Measurements from ENCODE around the gene PLXNA4. TPM values are rescaled to one million over a fixed set of nuclear protein-coding genes. Genes with fewer than 3 reads are reported as not detected.
A peak's percentile ranks its signal among the peaks of the same experiment; 100 is the strongest.
"Not testable (repeated sequence)": the region's sequence is repeated elsewhere in the genome, so short reads cannot be mapped to it uniquely, and the experiment has no call there.

Gene PLXNA4
- total and polyA plus RNA-seq, 2 experiments from 2014 or later, result 1.9 to 4.8 TPM

- H3K27me3 ChIP-seq, result no peaks in the 10 kb centered on the region
- TF ChIP-seq EZH2 (IDR thresholded peaks at IDR 0.05; ENCODE audit: borderline replicate concordance), result no peak
- TF ChIP-seq, protein P1, sequence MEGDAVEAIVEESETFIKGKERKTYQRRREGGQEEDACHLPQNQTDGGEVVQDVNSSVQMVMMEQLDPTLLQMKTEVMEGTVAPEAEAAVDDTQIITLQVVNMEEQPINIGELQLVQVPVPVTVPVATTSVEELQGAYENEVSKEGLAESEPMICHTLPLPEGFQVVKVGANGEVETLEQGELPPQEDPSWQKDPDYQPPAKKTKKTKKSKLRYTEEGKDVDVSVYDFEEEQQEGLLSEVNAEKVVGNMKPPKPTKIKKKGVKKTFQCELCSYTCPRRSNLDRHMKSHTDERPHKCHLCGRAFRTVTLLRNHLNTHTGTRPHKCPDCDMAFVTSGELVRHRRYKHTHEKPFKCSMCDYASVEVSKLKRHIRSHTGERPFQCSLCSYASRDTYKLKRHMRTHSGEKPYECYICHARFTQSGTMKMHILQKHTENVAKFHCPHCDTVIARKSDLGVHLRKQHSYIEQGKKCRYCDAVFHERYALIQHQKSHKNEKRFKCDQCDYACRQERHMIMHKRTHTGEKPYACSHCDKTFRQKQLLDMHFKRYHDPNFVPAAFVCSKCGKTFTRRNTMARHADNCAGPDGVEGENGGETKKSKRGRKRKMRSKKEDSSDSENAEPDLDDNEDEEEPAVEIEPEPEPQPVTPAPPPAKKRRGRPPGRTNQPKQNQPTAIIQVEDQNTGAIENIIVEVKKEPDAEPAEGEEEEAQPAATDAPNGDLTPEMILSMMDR (IDR thresholded peaks at IDR 0.05; ENCODE audit: poor library complexity), result no peak
- TF ChIP-seq EZH2phosphoT487 (IDR thresholded peaks at IDR 0.05; ENCODE audit: low read depth, severe bottlenecking, unreplicated experiment), result no peak
- no peaks in the 10 kb centered on the region for H3K36me3 ChIP-seq (replicated peaks; ENCODE audit: insufficient read depth, low read depth)
- H3K27ac ChIP-seq, result no peak overlapping the region
- no peaks in the 10 kb centered on the region for H3K79me2 ChIP-seq
- no peaks in the 10 kb centered on the region for H3K4me1 ChIP-seq (ENCODE audit: insufficient read depth)
- no peaks in the 10 kb centered on the region for H3K9me2 ChIP-seq (replicated peaks; ENCODE audit: insufficient read depth)
- H4K20me1 ChIP-seq (ENCODE audit: insufficient read depth, poor library complexity, severe bottlenecking), result no peaks in the 10 kb centered on the region
- DNase-seq (ENCODE audit: low spot score), result peak; percentile 31
- peak overlapping the region; percentile 29 for H3K4me2 ChIP-seq
- H3K4me3 ChIP-seq, result no peak overlapping the region
- 65% methylated on average over 9 of the region's 9 CpGs for WGBS (ENCODE audit: low lambda C conversion rate, missing lambda C conversion rate)
- no peak overlapping the region for H2AFZ ChIP-seq
- H3K9me3 ChIP-seq (ENCODE audit: low read depth), result no peaks in the 10 kb centered on the region
Observed at GRCh38 chr7:132393789-132394261, 182.4 kb downstream of the PLXNA4 start.

- Histone ChIP-seq H3K36me3 (replicated peaks; ENCODE audit: insufficient read depth, low read depth) (no peaks in the 10 kb centered on the region), H3K4me2 (no peak overlapping the region), H2AFZ (no peak overlapping the region), H3K79me2 (no peaks in the 10 kb centered on the region), H3K9me2 (replicated peaks; ENCODE audit: insufficient read depth) (no peaks in the 10 kb centered on the region), H4K20me1 (ENCODE audit: insufficient read depth, poor library complexity, severe bottlenecking) (no peaks in the 10 kb centered on the region), H3K27me3 (no peaks in the 10 kb centered on the region), H3K4me3 (no peak overlapping the region), H3K27ac (no peak overlapping the region), H3K4me1 (ENCODE audit: insufficient read depth) (no peaks in the 10 kb centered on the region), H3K9me3 (ENCODE audit: low read depth) (no peaks in the 10 kb centered on the region)
- WGBS (ENCODE audit: low lambda C conversion rate, missing lambda C conversion rate), result 94% methylated on average over 8 of the region's 8 CpGs
- no peak for DNase-seq (ENCODE audit: low spot score)
- TF ChIP-seq EZH2phosphoT487 (IDR thresholded peaks at IDR 0.05; ENCODE audit: low read depth, severe bottlenecking, unreplicated experiment) (no peak), EZH2 (IDR thresholded peaks at IDR 0.05; ENCODE audit: borderline replicate concordance) (no peak)
- TF ChIP-seq, protein P1 (IDR thresholded peaks at IDR 0.05; ENCODE audit: poor library complexity), result no peak
Observed at GRCh38 chr7:132392713-132393112, 183.6 kb downstream of the PLXNA4 start.

DNA sequence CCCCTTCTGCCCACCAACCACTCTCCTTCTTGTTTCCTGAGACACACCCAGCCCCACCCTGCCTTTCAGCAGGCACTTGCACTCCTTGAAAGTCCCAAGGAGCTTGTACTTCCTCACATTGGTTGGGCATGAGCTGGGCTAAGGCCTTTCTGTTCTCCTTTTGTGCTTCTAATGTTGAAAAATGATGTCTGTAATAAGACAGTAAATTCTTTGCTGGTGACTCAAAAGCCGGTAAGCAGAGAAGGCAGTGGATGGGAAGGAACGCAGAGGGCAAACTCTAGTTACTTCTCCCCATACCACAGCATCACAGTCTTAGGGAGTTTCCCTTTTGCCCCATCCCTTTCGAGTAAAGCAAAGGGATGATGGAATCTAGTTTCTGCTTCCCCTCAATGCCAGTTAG is 185.6 kb downstream of the PLXNA4 start:
- no peak overlapping the region for H3K4me2 ChIP-seq
- H3K4me3 ChIP-seq, result no peak overlapping the region
- H3K36me3 ChIP-seq (replicated peaks; ENCODE audit: insufficient read depth, low read depth), result no peaks in the 10 kb centered on the region
- WGBS (ENCODE audit: low lambda C conversion rate, missing lambda C conversion rate), result 62% methylated on average over 3 of the region's 3 CpGs
- no peaks in the 10 kb centered on the region for H3K9me2 ChIP-seq (replicated peaks; ENCODE audit: insufficient read depth)
- TF ChIP-seq, protein P1 (IDR thresholded peaks at IDR 0.05; ENCODE audit: poor library complexity), result no peak
- TF ChIP-seq EZH2 (IDR thresholded peaks at IDR 0.05; ENCODE audit: borderline replicate concordance) (no peak), EZH2phosphoT487 (IDR thresholded peaks at IDR 0.05; ENCODE audit: low read depth, severe bottlenecking, unreplicated experiment) (no peak)
- no peak overlapping the region for H3K27ac ChIP-seq
- H3K9me3 ChIP-seq (ENCODE audit: low read depth), result no peaks in the 10 kb centered on the region
- peak; percentile 54 for DNase-seq (ENCODE audit: low spot score)
- no peak overlapping the region for H2AFZ ChIP-seq
- no peaks in the 10 kb centered on the region for H3K4me1 ChIP-seq (ENCODE audit: insufficient read depth)
- H4K20me1 ChIP-seq (ENCODE audit: insufficient read depth, poor library complexity, severe bottlenecking), result no peaks in the 10 kb centered on the region
- H3K79me2 ChIP-seq, result no peaks in the 10 kb centered on the region
- H3K27me3 ChIP-seq, result no peaks in the 10 kb centered on the region

DNA sequence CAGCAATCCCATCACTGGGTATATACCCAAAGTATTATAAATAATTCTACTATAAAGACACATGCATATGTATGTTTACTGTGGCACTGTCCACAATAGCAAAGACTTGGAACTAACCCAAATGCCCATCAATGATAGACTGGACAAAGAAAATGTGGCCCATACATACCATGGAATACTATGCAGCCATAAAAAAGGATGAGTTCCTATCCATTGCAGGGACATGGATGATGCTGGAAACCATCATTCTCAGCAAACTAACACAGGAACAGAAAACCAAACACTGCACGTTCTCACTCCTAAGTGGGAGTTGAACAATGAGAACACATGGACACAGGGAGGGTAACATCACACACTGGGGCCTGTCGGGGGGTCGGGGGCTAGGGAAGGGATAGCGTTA is 186.2 kb downstream of the PLXNA4 start:
- WGBS (ENCODE audit: low lambda C conversion rate, missing lambda C conversion rate), result 80% methylated on average over 4 of the region's 4 CpGs
- not testable (repeated sequence) for H4K20me1 ChIP-seq (ENCODE audit: insufficient read depth, poor library complexity, severe bottlenecking); DNase-seq (ENCODE audit: low spot score); H3K27ac ChIP-seq; H3K4me2 ChIP-seq; H3K36me3 ChIP-seq (replicated peaks; ENCODE audit: insufficient read depth, low read depth); H3K79me2 ChIP-seq; H3K4me1 ChIP-seq (ENCODE audit: insufficient read depth); H2AFZ ChIP-seq; H3K9me3 ChIP-seq (ENCODE audit: low read depth); H3K4me3 ChIP-seq; H3K27me3 ChIP-seq; H3K9me2 ChIP-seq (replicated peaks; ENCODE audit: insufficient read depth)

Measured in hepatocyte (in vitro differentiated cells).